Prostate gland (tissue), 2 donors: ENCODE results near the gene FAXDC2. TPM values are rescaled to one million over a fixed set of nuclear protein-coding genes. Genes with fewer than 3 reads are reported as not detected.
"Not testable (repeated sequence)": the region's sequence is repeated elsewhere in the genome, so short reads cannot be mapped to it uniquely, and the experiment has no call there.

Source experiments
- DNase-seq: peaks from one replicate; pipeline ENCODE4 v3.0.0-alpha.2; 2019; ENCODE audit warnings: low spot score
- H3K27ac ChIP-seq, 2 donors: fragments of 200-600 bp; sonication (generic); 2 replicates each; pipeline ENCODE4 v1.5.1; 2017 to 2019
- H3K27me3 ChIP-seq: fragments of 200-600 bp; sonication (generic); replicated peaks from 2 replicates; pipeline ENCODE4 v1.5.1; 2019; ENCODE audit not compliant: insufficient read depth
- H3K36me3 ChIP-seq, 2 donors: fragments of 200-600 bp; sonication (generic); 1 replicate in 1 of 2; 2 replicates in 1 of 2; pipeline versions ENCODE4 v1.5.1 to v1.8.1; 2017 to 2019
- H3K4me1 ChIP-seq: fragments of 200-600 bp; sonication (generic); replicated peaks from 2 replicates; pipeline ENCODE4 v1.5.1; 2019
- H3K4me3 ChIP-seq, 2 donors: fragments of 200-600 bp; sonication (generic); 2 replicates each; pipeline ENCODE4 v1.5.1; 2017 to 2019
- H3K9me3 ChIP-seq: fragments of 200-600 bp; sonication (generic); 2 replicates; pipeline ENCODE4 v1.5.1; 2017
- CTCF ChIP-seq, 4 experiments: fragments of 200-600 bp in 2 of 4; fragments of 450-650 bp in 2 of 4; sonication (generic) in 2 of 4; IDR thresholded peaks; 1 replicate in 3 of 4; 2 replicates in 1 of 4; pipeline ENCODE4 v1.5.1; 2016 to 2019; ENCODE audit warnings: antibody characterized with exemption in 4 of 4, mild to moderate bottlenecking in 2 of 4, moderate library complexity in 2 of 4
- POLR2A ChIP-seq: fragments of 450-650 bp; IDR thresholded peaks from one replicate; pipeline ENCODE4 v1.6.1; 2016; ENCODE audit warnings: antibody characterized with exemption, mild to moderate bottlenecking
- POLR2AphosphoS5 ChIP-seq: sonication (generic); formaldehyde crosslinking; IDR thresholded peaks from one replicate; pipeline ENCODE4 v1.6.1; 2017; ENCODE audit warnings: antibody characterized with exemption
- WGBS: methylation state at CpG from one replicate; pipeline ENCODE4 v1.1.5; 2018; 5-methylcytosine and 5-hydroxymethylcytosine counted together
- intact Hi-C: fragments of 100-400 bp; cut with DNase I; formaldehyde crosslinking; loops from one replicate; pipeline ENCODE4 v1.14.2; 2022
- total RNA-seq, 2 donors: library from RNA; depleted of rRNA; stranded (reverse); fragments of >200 nt; gene quantifications; one replicate each; pipeline ENCODE4 v1.1.0, GENCODE V29; 2016

The FAXDC2 gene
- total RNA-seq, 2 donors from 2014 or later = 35.3 to 81.7 TPM

GRCh38 chr5:154824070-154824469 lies 26.3 kb downstream of the FAXDC2 start:
- Histone ChIP-seq H3K9me3 (no peaks in the 10 kb centered on the region), H3K36me3 (no peaks in the 10 kb centered on the region), H3K27ac (no peak overlapping the region), H3K4me1 (no peaks in the 10 kb centered on the region), H3K27me3 (no peaks in the 10 kb centered on the region), H3K4me3 (no peak overlapping the region)
- no peak for DNase-seq
- 94% methylated on average over 2 of the region's 2 CpGs for WGBS
- intact Hi-C loops = no loop called here
- TF ChIP-seq POLR2AphosphoS5 = no peak
- TF ChIP-seq POLR2A = no peak

- TF ChIP-seq POLR2AphosphoS5 = no peak
- TF ChIP-seq POLR2A = no peak
- TF ChIP-seq CTCF (IDR thresholded peaks at IDR 0.05) = no peak
- Histone ChIP-seq H3K27me3 (no peaks in the 10 kb centered on the region), H3K4me1 (no peaks in the 10 kb centered on the region), H3K36me3 (no peaks in the 10 kb centered on the region), H3K9me3 (no peaks in the 10 kb centered on the region), H3K27ac (no peak overlapping the region), H3K4me3 (no peak overlapping the region)
- 88% methylated on average over 4 of the region's 4 CpGs for WGBS
- intact Hi-C loops = no loop called here
- no peak for DNase-seq
Measured at GRCh38 chr5:154823605-154824004, 26.8 kb downstream of the FAXDC2 start.

DNA sequence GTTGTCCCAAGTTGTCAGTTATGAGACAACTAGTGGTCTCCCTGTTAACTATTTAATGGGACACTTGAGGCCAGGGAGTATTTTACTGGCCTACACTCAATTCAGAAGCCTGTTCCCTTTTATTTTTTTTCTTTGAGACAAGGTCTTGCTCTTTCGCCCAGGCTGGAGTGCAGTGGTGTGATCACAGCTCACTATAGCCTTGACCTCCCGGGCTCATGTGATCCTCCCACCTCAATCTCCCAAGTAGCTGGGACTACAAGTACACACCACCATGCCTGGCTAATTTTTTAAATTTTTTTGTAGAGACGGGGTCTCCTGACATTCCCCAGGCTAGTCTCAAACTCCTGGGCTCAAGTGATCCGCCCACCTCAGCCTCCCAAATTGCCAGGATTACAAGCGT lies 27.5 kb downstream of the FAXDC2 start:
- H3K4me3 ChIP-seq, intact Hi-C loops, H3K27ac ChIP-seq, H3K36me3 ChIP-seq, H3K27me3 ChIP-seq, H3K4me1 ChIP-seq, H3K9me3 ChIP-seq, DNase-seq: not testable (repeated sequence)
- WGBS = 88% methylated on average over 5 of the region's 5 CpGs

DNA sequence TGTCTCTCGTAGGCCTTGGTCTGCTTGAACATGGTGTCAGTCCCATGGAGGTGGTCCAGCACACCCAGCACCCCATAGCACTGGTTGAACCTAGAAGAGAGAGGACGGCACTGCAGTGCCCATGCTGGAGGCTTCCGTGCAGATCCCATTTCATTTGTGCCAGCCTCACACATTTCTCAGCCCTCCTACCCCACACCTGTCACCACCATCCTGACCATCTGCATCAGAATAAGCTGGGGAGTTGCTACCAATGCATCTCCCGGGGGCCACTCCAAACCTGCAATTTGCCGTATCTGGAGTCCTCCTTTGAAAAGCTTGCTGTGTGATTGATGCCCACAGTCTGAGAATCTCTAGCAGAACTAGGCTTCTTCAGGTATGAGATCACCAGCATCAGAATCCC lies 30.0 kb downstream of the FAXDC2 start:
- Histone ChIP-seq H3K27me3 (no peaks in the 10 kb centered on the region), H3K4me1 (no peaks in the 10 kb centered on the region), H3K9me3 (no peaks in the 10 kb centered on the region), H3K4me3 (no peak overlapping the region), H3K27ac (no peak overlapping the region), H3K36me3 (no peaks in the 10 kb centered on the region)
- DNase-seq = no peak
- TF ChIP-seq POLR2AphosphoS5 (no peak), POLR2A (no peak), CTCF (IDR thresholded peaks at IDR 0.05) (no peak)
- intact Hi-C loops = no loop called here
- 87% methylated on average over 5 of the region's 5 CpGs for WGBS

DNA sequence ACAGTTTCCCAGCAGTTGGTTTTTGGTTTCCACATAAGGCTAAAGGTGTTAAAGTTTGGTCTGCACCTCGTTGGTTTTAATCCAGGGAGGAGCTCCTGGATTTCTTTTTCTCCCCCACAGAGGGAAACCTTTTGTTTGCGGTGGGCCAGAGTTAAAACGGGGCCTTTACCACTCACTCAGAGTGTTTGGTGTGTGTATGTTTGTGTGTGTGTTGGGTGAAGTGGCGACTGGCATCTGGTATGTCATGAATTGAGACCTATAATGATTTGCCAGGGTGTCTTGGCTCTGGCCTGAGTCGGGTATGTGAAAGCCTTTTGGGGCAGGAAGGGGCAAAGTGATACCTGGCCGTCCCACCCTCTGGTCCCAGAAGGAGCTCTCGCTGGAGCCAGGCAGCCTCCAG lies 30.9 kb downstream of the FAXDC2 start:
- no peaks in the 10 kb centered on the region for H3K36me3 ChIP-seq
- H3K4me3 ChIP-seq = no peak overlapping the region
- no peak overlapping the region for H3K27ac ChIP-seq
- no peaks in the 10 kb centered on the region for H3K27me3 ChIP-seq
- no peaks in the 10 kb centered on the region for H3K9me3 ChIP-seq
- no peaks in the 10 kb centered on the region for H3K4me1 ChIP-seq
- TF ChIP-seq POLR2AphosphoS5 (no peak), CTCF (IDR thresholded peaks at IDR 0.05) (no peak), POLR2A (no peak)
- 72% methylated on average over 7 of the region's 7 CpGs for WGBS
- intact Hi-C loops = loop anchor here (10.0 kb wide), 1 partner anchor 135 kb away; no protein-coding TSS in a partner anchor
- DNase-seq = no peak

DNA sequence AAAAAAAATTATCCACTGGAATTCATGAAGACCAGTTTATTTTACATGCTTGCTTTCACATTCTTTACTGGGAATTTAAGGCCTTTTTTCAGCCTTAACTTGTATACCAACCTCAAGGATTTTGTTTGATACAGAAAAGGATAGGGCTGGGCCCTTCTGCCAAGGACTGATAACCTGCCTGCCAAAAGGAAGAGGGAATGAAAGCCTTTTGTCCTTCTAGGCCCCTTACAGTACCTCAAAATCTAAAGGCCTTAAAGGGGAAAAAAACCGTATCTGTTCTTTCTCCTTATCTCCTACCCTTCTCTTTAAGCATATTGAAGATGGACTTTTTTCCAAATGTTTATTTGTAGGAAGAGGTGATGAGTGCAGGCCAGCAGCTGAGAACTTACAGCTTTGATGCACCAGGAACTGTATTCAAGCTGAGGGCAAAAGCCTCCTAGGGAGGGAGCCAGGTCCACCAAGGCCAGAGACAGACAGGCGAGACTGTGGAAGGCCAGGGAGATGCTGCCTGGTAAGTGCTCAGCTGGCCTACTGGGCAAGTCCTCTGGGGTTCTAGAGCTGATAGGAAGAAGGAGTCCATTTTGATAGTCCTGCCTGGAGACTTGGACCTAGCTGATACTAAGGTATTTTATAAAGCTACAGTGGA lies 31.8 kb downstream of the FAXDC2 start:
- no peaks in the 10 kb centered on the region for H3K4me1 ChIP-seq
- no peaks in the 10 kb centered on the region for H3K9me3 ChIP-seq
- no peaks in the 10 kb centered on the region for H3K27me3 ChIP-seq
- WGBS = 63% methylated on average over 2 of the region's 2 CpGs
- no peaks in the 10 kb centered on the region for H3K36me3 ChIP-seq
- intact Hi-C loops = loop anchor here (10.0 kb wide), 1 partner anchor 134 kb away; no protein-coding TSS in a partner anchor
- DNase-seq = no peak
- H3K27ac ChIP-seq = no peak overlapping the region
- TF ChIP-seq POLR2A (no peak), CTCF (IDR thresholded peaks at IDR 0.05) (no peak), POLR2AphosphoS5 (no peak)
- H3K4me3 ChIP-seq = no peak overlapping the region
